HEK293 (cell line): ENCODE measurements around the gene CBFA2T2.

Experiments
- CTCF ChIA-PET: fragments of 350-600 bp; formaldehyde crosslinking; extraction: SDS; loops from one replicate; lab custom pipeline; 2021; ENCODE audit warnings: antibody characterized with exemption; lab: Yijun Ruan, JAX
- POLR2A ChIA-PET: fragments of 300-600 bp; formaldehyde crosslinking; extraction: SDS; loops from one replicate; lab custom pipeline; 2020; ENCODE audit warnings: antibody characterized with exemption, inconsistent platforms; lab: Yijun Ruan, JAX
- H3K27ac ChIP-seq: fragments of 200-500 bp; sonication (Bioruptor generic); 2 replicates; pipeline ENCODE4 v1.5.1; 2014; ENCODE audit warnings: low read depth, low read length, control low read depth, inconsistent platforms; ENCODE audit errors: extremely low read depth
- H3K36me3 ChIP-seq, 2 experiments: fragments of 200-500 bp in 1 of 2; sonication (Bioruptor generic) in 1 of 2; 1 replicate in 1 of 2; 2 replicates in 1 of 2; pipeline ENCODE4 v1.5.1; 2014 to 2017; ENCODE audit warnings: inconsistent platforms in 2 of 2, low read length in 2 of 2; ENCODE audit not compliant: control insufficient read depth in 2 of 2, insufficient read depth in 1 of 2
- H3K4me1 ChIP-seq: fragments of 200-500 bp; sonication (Bioruptor generic); 2 replicates; pipeline ENCODE4 v1.5.1; 2014; ENCODE audit warnings: mild to moderate bottlenecking, low read length, inconsistent platforms; ENCODE audit not compliant: control insufficient read depth, insufficient read depth
- H3K4me3 ChIP-seq: 2 replicates; pipeline ENCODE4 v1.5.1; 2011; ENCODE audit warnings: low read depth, mild to moderate bottlenecking, control low read depth, low read length, moderate library complexity
- H3K9me3 ChIP-seq: fragments of 200-500 bp; sonication (Bioruptor generic); 2 replicates; pipeline ENCODE4 v1.5.1; 2014; ENCODE audit warnings: low read depth, low read length, inconsistent platforms; ENCODE audit not compliant: control insufficient read depth, insufficient read depth
- EGR2 ChIP-seq: fragments of 450-650 bp; formaldehyde crosslinking; IDR thresholded peaks from 2 replicates; pipeline ENCODE4 v1.5.1; 2016; ENCODE audit warnings: low read depth, missing biosample characterization, missing genetic modification characterization
- HOXA7 ChIP-seq: sonication (generic); formaldehyde crosslinking; IDR thresholded peaks from 2 replicates; pipeline ENCODE4 v1.8.1; 2022; ENCODE audit warnings: missing genetic modification reagents, borderline replicate concordance
- MEIS1 ChIP-seq: sonication (generic); formaldehyde crosslinking; IDR thresholded peaks from 2 replicates; pipeline ENCODE4 v1.8.1; 2022; ENCODE audit warnings: missing genetic modification reagents, mild to moderate bottlenecking, borderline replicate concordance
- SCRT1 ChIP-seq: fragments of 450-650 bp; formaldehyde crosslinking; IDR thresholded peaks from 2 replicates; pipeline ENCODE4 v1.5.1; 2016; ENCODE audit warnings: missing biosample characterization, missing genetic modification characterization, borderline replicate concordance
- ZEB2 ChIP-seq: fragments of 450-650 bp; formaldehyde crosslinking; IDR thresholded peaks from 2 replicates; pipeline ENCODE4 v1.5.1; 2016; ENCODE audit warnings: missing biosample characterization, missing genetic modification characterization
- ZFHX2 ChIP-seq: fragments of 450-650 bp; formaldehyde crosslinking; conservative IDR thresholded peaks from 2 replicates; pipeline ENCODE4 v1.5.1; 2016; ENCODE audit warnings: missing biosample characterization, missing genetic modification characterization
- ZFP37 ChIP-seq: fragments of 450-650 bp; formaldehyde crosslinking; IDR thresholded peaks from 2 replicates; pipeline ENCODE4 v1.5.1; 2016; ENCODE audit warnings: missing biosample characterization, missing genetic modification characterization
- ZNF311 ChIP-seq: fragments of 450-650 bp; formaldehyde crosslinking; IDR thresholded peaks from 2 replicates; pipeline ENCODE4 v1.5.1; 2017; ENCODE audit warnings: missing biosample characterization, missing genetic modification characterization, borderline replicate concordance
- ZNF48 ChIP-seq: fragments of 450-650 bp; formaldehyde crosslinking; IDR thresholded peaks from 2 replicates; pipeline ENCODE4 v1.5.1; 2016; ENCODE audit warnings: missing biosample characterization, missing genetic modification characterization
- ZNF585B ChIP-seq: fragments of 450-650 bp; formaldehyde crosslinking; IDR thresholded peaks from 2 replicates; pipeline ENCODE4 v1.5.1; 2016; ENCODE audit warnings: missing biosample characterization, missing genetic modification characterization
- ZNF596 ChIP-seq: fragments of 450-650 bp; IDR thresholded peaks from 2 replicates; pipeline ENCODE4 v1.5.0; 2018; ENCODE audit warnings: missing biosample characterization, mild to moderate bottlenecking, missing genetic modification characterization, moderate library complexity
- ZNF664 ChIP-seq: fragments of 450-650 bp; formaldehyde crosslinking; IDR thresholded peaks from 2 replicates; pipeline ENCODE4 v1.5.1; 2016; ENCODE audit warnings: missing biosample characterization, missing genetic modification characterization
- ZNF747 ChIP-seq: fragments of 450-650 bp; formaldehyde crosslinking; IDR thresholded peaks from 2 replicates; pipeline ENCODE4 v1.5.1; 2016; ENCODE audit warnings: missing biosample characterization, missing genetic modification characterization
- TF ChIP-seq, protein P1 (sequence below): fragments of 450-650 bp; formaldehyde crosslinking; IDR thresholded peaks from 2 replicates; pipeline ENCODE4 v1.5.1; 2016; ENCODE audit warnings: missing biosample characterization, missing genetic modification characterization
- TF ChIP-seq, protein P2 (sequence below): fragments of 450-650 bp; formaldehyde crosslinking; IDR thresholded peaks from 2 replicates; pipeline ENCODE4 v1.5.1; 2016; ENCODE audit warnings: missing biosample characterization, missing genetic modification characterization
- TF ChIP-seq, protein P3 (sequence below): fragments of 450-650 bp; formaldehyde crosslinking; IDR thresholded peaks from 2 replicates; pipeline ENCODE4 v1.5.1; 2016; ENCODE audit warnings: missing biosample characterization, missing genetic modification characterization, low read depth
- TF ChIP-seq, protein P4 (sequence below): fragments of 450-650 bp; formaldehyde crosslinking; conservative IDR thresholded peaks from 2 replicates; pipeline ENCODE4 v1.5.1; 2016; ENCODE audit warnings: low read depth, missing biosample characterization, missing genetic modification characterization
- TF ChIP-seq, protein P5 (sequence below): fragments of 450-650 bp; formaldehyde crosslinking; IDR thresholded peaks from 2 replicates; pipeline ENCODE4 v1.5.1; 2017; ENCODE audit warnings: missing biosample characterization, missing genetic modification characterization
- TF ChIP-seq, protein P6 (sequence below): IDR thresholded peaks from 2 replicates; pipeline ENCODE4 v1.6.1; 2011; ENCODE audit warnings: mild to moderate bottlenecking, low read depth, low read length, borderline replicate concordance

Gene CBFA2T2

DNA sequence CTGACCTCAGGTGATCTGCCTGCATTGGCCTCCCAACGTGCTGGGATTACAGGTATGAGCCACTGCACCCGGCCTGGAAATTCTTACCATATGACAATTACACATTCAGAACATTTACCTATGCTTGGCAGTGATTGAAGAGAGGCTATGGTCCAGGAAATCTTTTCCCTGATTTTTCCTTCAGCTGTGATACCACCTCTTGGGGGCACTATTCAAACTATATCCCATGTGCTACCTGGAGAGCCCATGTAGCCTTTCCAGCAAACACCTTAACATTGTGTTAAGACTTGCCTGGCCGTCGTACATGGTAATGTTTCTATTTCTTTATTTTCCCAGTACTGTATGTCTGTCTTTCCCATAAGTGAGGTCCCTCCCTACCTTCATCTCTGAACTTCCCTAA is 110.5 kb downstream of the CBFA2T2 start (continued):
- TF ChIP-seq, protein P1, sequence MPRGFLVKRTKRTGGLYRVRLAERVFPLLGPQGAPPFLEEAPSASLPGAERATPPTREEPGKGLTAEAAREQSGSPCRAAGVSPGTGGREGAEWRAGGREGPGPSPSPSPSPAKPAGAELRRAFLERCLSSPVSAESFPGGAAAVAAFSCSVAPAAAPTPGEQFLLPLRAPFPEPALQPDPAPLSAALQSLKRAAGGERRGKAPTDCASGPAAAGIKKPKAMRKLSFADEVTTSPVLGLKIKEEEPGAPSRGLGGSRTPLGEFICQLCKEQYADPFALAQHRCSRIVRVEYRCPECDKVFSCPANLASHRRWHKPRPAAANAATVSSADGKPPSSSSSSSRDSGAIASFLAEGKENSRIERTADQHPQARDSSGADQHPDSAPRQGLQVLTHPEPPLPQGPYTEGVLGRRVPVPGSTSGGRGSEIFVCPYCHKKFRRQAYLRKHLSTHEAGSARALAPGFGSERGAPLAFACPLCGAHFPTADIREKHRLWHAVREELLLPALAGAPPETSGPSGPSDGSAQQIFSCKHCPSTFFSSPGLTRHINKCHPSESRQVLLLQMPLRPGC (tag by site-specific recombination): no peak
- no peak for TF ChIP-seq ZNF747 (tag by site-specific recombination)
- no peak for TF ChIP-seq ZNF596 (tag by site-specific recombination)
- TF ChIP-seq HOXA7 (CRISPR knock-in tag): no peak
- no peak for TF ChIP-seq SCRT1
- TF ChIP-seq, protein P2, sequence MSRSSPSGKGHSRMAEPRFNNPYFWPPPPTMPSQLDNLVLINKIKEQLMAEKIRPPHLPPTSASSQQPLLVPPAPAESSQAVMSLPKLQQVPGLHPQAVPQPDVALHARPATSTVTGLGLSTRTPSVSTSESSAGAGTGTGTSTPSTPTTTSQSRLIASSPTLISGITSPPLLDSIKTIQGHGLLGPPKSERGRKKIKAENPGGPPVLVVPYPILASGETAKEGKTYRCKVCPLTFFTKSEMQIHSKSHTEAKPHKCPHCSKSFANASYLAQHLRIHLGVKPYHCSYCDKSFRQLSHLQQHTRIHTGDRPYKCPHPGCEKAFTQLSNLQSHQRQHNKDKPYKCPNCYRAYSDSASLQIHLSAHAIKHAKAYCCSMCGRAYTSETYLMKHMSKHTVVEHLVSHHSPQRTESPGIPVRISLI (tag by site-specific recombination): no peak
- no peak for TF ChIP-seq ZNF48 (tag by site-specific recombination)
- TF ChIP-seq, protein P3, sequence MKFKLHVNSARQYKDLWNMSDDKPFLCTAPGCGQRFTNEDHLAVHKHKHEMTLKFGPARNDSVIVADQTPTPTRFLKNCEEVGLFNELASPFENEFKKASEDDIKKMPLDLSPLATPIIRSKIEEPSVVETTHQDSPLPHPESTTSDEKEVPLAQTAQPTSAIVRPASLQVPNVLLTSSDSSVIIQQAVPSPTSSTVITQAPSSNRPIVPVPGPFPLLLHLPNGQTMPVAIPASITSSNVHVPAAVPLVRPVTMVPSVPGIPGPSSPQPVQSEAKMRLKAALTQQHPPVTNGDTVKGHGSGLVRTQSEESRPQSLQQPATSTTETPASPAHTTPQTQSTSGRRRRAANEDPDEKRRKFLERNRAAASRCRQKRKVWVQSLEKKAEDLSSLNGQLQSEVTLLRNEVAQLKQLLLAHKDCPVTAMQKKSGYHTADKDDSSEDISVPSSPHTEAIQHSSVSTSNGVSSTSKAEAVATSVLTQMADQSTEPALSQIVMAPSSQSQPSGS (tag by site-specific recombination): no peak
- TF ChIP-seq ZNF585B (tag by site-specific recombination): no peak
- TF ChIP-seq, protein P4, sequence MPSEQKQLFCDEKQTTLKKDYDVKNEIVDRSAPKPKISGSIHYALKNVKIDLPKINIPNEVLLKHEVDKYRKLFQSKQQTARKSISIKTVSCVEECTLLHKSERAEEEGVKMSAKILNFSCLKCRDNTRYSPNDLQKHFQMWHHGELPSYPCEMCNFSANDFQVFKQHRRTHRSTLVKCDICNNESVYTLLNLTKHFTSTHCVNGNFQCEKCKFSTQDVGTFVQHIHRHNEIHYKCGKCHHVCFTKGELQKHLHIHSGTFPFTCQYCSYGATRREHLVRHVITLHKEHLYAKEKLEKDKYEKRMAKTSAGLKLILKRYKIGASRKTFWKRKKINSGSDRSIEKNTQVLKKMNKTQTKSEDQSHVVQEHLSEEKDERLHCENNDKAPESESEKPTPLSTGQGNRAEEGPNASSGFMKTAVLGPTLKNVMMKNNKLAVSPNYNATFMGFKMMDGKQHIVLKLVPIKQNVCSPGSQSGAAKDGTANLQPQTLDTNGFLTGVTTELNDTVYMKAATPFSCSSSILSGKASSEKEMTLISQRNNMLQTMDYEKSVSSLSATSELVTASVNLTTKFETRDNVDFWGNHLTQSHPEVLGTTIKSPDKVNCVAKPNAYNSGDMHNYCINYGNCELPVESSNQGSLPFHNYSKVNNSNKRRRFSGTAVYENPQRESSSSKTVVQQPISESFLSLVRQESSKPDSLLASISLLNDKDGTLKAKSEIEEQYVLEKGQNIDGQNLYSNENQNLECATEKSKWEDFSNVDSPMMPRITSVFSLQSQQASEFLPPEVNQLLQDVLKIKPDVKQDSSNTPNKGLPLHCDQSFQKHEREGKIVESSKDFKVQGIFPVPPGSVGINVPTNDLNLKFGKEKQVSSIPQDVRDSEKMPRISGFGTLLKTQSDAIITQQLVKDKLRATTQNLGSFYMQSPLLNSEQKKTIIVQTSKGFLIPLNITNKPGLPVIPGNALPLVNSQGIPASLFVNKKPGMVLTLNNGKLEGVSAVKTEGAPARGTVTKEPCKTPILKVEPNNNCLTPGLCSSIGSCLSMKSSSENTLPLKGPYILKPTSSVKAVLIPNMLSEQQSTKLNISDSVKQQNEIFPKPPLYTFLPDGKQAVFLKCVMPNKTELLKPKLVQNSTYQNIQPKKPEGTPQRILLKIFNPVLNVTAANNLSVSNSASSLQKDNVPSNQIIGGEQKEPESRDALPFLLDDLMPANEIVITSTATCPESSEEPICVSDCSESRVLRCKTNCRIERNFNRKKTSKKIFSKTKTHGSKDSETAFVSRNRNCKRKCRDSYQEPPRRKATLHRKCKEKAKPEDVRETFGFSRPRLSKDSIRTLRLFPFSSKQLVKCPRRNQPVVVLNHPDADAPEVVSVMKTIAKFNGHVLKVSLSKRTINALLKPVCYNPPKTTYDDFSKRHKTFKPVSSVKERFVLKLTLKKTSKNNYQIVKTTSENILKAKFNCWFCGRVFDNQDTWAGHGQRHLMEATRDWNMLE (tag by site-specific recombination): no peak
- TF ChIP-seq, all 188 proteins: peak for 0

DNA sequence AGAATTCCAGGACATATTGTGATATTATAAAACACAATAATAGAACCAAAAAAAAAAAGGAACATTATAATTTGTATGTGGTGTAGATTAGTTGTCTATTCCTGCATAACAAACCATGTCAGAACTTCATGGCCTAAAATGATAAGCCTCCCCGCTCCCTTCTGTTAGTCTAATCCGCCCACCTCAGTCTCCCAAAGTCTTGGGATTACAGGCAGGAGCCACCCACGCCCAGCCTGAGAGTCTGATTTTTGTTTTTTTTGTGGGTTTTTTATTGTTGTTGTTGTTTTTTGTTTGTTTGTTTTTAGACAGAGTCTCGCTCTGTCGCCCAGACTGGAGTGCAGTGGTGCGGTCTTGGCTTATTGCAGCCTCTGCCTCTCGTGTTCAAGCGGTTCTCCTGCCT is 111.1 kb downstream of the CBFA2T2 start:
- H3K4me3 ChIP-seq: no peak overlapping the region
- peaks cover 0 to 4% of the 10 kb centered on the region in 2 experiments; a peak in 1 of 3 replicates for H3K36me3 ChIP-seq
- no peak overlapping the region for H3K27ac ChIP-seq
- H3K9me3 ChIP-seq: no peaks in the 10 kb centered on the region
- CTCF ChIA-PET: no interaction called here
- POLR2A ChIA-PET: no interaction called here
- no peaks in the 10 kb centered on the region for H3K4me1 ChIP-seq
- TF ChIP-seq ZFP37 (tag by site-specific recombination) (no peak), MEIS1 (no peak), ZEB2 (tag by site-specific recombination) (no peak), EGR2 (tag by site-specific recombination) (peak; percentile 68), ZNF664 (tag by site-specific recombination) (no peak), ZFHX2 (peak; percentile 67), ZNF311 (no peak)
- TF ChIP-seq, protein P4 (tag by site-specific recombination): no peak
- TF ChIP-seq, protein P5, sequence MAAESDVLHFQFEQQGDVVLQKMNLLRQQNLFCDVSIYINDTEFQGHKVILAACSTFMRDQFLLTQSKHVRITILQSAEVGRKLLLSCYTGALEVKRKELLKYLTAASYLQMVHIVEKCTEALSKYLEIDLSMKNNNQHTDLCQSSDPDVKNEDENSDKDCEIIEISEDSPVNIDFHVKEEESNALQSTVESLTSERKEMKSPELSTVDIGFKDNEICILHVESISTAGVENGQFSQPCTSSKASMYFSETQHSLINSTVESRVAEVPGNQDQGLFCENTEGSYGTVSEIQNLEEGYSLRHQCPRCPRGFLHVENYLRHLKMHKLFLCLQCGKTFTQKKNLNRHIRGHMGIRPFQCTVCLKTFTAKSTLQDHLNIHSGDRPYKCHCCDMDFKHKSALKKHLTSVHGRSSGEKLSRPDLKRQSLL (tag by site-specific recombination): no peak
- TF ChIP-seq, protein P6, sequence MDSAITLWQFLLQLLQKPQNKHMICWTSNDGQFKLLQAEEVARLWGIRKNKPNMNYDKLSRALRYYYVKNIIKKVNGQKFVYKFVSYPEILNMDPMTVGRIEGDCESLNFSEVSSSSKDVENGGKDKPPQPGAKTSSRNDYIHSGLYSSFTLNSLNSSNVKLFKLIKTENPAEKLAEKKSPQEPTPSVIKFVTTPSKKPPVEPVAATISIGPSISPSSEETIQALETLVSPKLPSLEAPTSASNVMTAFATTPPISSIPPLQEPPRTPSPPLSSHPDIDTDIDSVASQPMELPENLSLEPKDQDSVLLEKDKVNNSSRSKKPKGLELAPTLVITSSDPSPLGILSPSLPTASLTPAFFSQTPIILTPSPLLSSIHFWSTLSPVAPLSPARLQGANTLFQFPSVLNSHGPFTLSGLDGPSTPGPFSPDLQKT: no peak
